GM23338 (cell line): Measurements from ENCODE around the gene SVIP. TPM values are rescaled to one million over a fixed set of nuclear protein-coding genes. Genes with fewer than 3 reads are reported as not detected.

ENCODE experiments used
- ATAC-seq: fragments of 200-7000 bp; cut with Tn5 transposase; 3 replicates; pipeline ENCODE4 v1.9.1; 2020
- DNase-seq: peaks from one replicate; pipeline ENCODE4 v3.0.0-alpha.2; 2015; ENCODE audit warnings: low spot score
- H2AFZ ChIP-seq: fragments of 200-600 bp; sonication (generic); 2 replicates; pipeline ENCODE4 v1.8.0; 2016; ENCODE audit warnings: antibody characterized with exemption, mild to moderate bottlenecking, moderate library complexity
- H3F3A ChIP-seq: fragments of 200-600 bp; sonication (generic); replicated peaks from 2 replicates; pipeline ENCODE4 v1.8.0; 2017; ENCODE audit warnings: antibody characterized with exemption, mixed run types, low read depth
- H3K27ac ChIP-seq: fragments of 200-600 bp; sonication (generic); 2 replicates; pipeline ENCODE4 v1.6.1; 2016; ENCODE audit warnings: low read depth
- H3K27me3 ChIP-seq: fragments of 200-600 bp; sonication (generic); 2 replicates; pipeline ENCODE4 v1.8.0; 2016; ENCODE audit warnings: mild to moderate bottlenecking, mixed run types, moderate library complexity; ENCODE audit not compliant: insufficient read depth
- H3K36me3 ChIP-seq: fragments of 200-600 bp; sonication (generic); 2 replicates; pipeline ENCODE4 v1.8.0; 2016; ENCODE audit warnings: mild to moderate bottlenecking; ENCODE audit not compliant: insufficient read depth
- H3K4me1 ChIP-seq: fragments of 200-600 bp; sonication (generic); 2 replicates; pipeline ENCODE4 v1.8.0; 2016; ENCODE audit warnings: mild to moderate bottlenecking, moderate library complexity; ENCODE audit not compliant: insufficient read depth
- H3K4me2 ChIP-seq: fragments of 200-600 bp; sonication (generic); 2 replicates; pipeline ENCODE4 v1.7.1; 2017; ENCODE audit warnings: mixed run types
- H3K4me3 ChIP-seq: fragments of 200-600 bp; sonication (generic); 2 replicates; pipeline ENCODE4 v1.6.1; 2016; ENCODE audit warnings: mixed run types
- H3K79me2 ChIP-seq: fragments of 200-600 bp; sonication (generic); replicated peaks from 2 replicates; pipeline ENCODE4 v1.8.0; 2017; ENCODE audit warnings: mild to moderate bottlenecking; ENCODE audit not compliant: insufficient read depth
- H3K9me2 ChIP-seq: fragments of 200-600 bp; sonication (generic); 2 replicates; pipeline ENCODE4 v1.8.0; 2017; ENCODE audit not compliant: insufficient read depth
- H4K20me1 ChIP-seq: fragments of 200-600 bp; sonication (generic); replicated peaks from 2 replicates; pipeline ENCODE4 v1.8.0; 2017; ENCODE audit warnings: mild to moderate bottlenecking; ENCODE audit not compliant: insufficient read depth
- H3K27ac Mint-ChIP-seq: 2 replicates; pipeline ENCODE4 v1.8.0; 2020; ENCODE audit warnings: inconsistent platforms, mild to moderate bottlenecking, moderate library complexity, mixed read lengths
- H3K27me3 Mint-ChIP-seq: 3 replicates; pipeline ENCODE4 v1.8.0; 2022; ENCODE audit warnings: low read depth, mild to moderate bottlenecking, moderate library complexity, mixed read lengths, inconsistent platforms; ENCODE audit not compliant: insufficient read depth, poor library complexity
- H3K36me3 Mint-ChIP-seq: 3 replicates; pipeline ENCODE4 v1.8.0; 2021; ENCODE audit warnings: low read depth, mild to moderate bottlenecking, inconsistent platforms, moderate library complexity, mixed read lengths
- H3K4me1 Mint-ChIP-seq: 3 replicates; pipeline ENCODE4 v1.8.0; 2020; ENCODE audit warnings: mild to moderate bottlenecking, inconsistent platforms, mixed read lengths
- H3K4me3 Mint-ChIP-seq: 3 replicates; pipeline ENCODE4 v1.8.0; 2021; ENCODE audit warnings: moderate library complexity, mild to moderate bottlenecking, inconsistent platforms, mixed read lengths
- H3K9me3 Mint-ChIP-seq: 3 replicates; pipeline ENCODE4 v1.8.0; 2020; ENCODE audit warnings: moderate library complexity, mild to moderate bottlenecking, inconsistent platforms, mixed read lengths
- CREB1 ChIP-seq: fragments of 250-450 bp; sonication (Bioruptor Pico); IDR thresholded peaks from 2 replicates; pipeline ENCODE4 v1.5.0; 2020; ENCODE audit warnings: low read depth, mild to moderate bottlenecking, moderate library complexity
- CTCF ChIP-seq, 2 experiments: fragments of 200-600 bp in 1 of 2; sonication (generic) in 1 of 2; conservative IDR thresholded peaks; 2 replicates each; pipeline versions ENCODE4 v1.5.1 to v1.6.1; 2016 to 2017; ENCODE audit warnings: antibody characterized with exemption in 2 of 2, low read depth in 2 of 2, mild to moderate bottlenecking in 2 of 2, moderate library complexity in 1 of 2
- ETS1 ChIP-seq: IDR thresholded peaks from 2 replicates; pipeline ENCODE4 v1.6.1; 2016; ENCODE audit warnings: antibody characterized with exemption
- EZH2 ChIP-seq: fragments of 200-600 bp; sonication (generic); IDR thresholded peaks from one replicate; pipeline ENCODE4 v1.8.0; 2017; ENCODE audit warnings: antibody characterized with exemption, mild to moderate bottlenecking, low read depth; ENCODE audit not compliant: unreplicated experiment
- EZH2phosphoT487 ChIP-seq: fragments of 200-600 bp; sonication (generic); IDR thresholded peaks from one replicate; pipeline ENCODE4 v1.8.1; 2018; ENCODE audit warnings: antibody characterized with exemption; ENCODE audit not compliant: unreplicated experiment
- JUNB ChIP-seq: IDR thresholded peaks from one replicate; pipeline ENCODE4 v1.6.1; 2016; ENCODE audit warnings: antibody characterized with exemption; ENCODE audit not compliant: unreplicated experiment
- NANOG ChIP-seq: IDR thresholded peaks from 2 replicates; pipeline ENCODE4 v1.6.1; 2016; ENCODE audit warnings: antibody characterized with exemption, borderline replicate concordance
- POLR2AphosphoS5 ChIP-seq: IDR thresholded peaks from 2 replicates; pipeline ENCODE4 v1.6.1; 2016; ENCODE audit warnings: antibody characterized with exemption, low read depth
- REST ChIP-seq: IDR thresholded peaks from one replicate; pipeline ENCODE4 v1.6.1; 2018; ENCODE audit warnings: antibody characterized with exemption; ENCODE audit not compliant: unreplicated experiment
- STAT1 ChIP-seq: IDR thresholded peaks from one replicate; pipeline ENCODE4 v1.6.1; 2016; ENCODE audit warnings: antibody characterized with exemption; ENCODE audit not compliant: unreplicated experiment
- ZNF331 ChIP-seq: fragments of 250-450 bp; sonication (Bioruptor Pico); IDR thresholded peaks from 2 replicates; pipeline ENCODE4 v1.5.0; 2020; ENCODE audit warnings: low read depth, mild to moderate bottlenecking, moderate library complexity
- polyA plus RNA-seq: library from polyadenylated mRNA; unstranded; fragments of >200 nt; fragmentation: Nextera tagmentation; extraction: Ambion mirVana; gene quantifications from 2 replicates; pipeline ENCODE4 v1.2.1, GENCODE V29; 2016
- total RNA-seq: library from RNA; depleted of rRNA; stranded (reverse); fragments of >200 nt; shearing (Covaris generic); gene quantifications from 2 replicates; pipeline ENCODE4 v1.2.3, GENCODE V29; 2014

The SVIP gene
- total and polyA plus RNA-seq, 2 experiments from 2014 or later = 4.1 to 13.5 TPM

GRCh38 chr11:22807855-22808570, 21.6 kb downstream of the SVIP start:
- no peak for TF ChIP-seq CTCF (conservative IDR thresholded peaks at IDR 0.05; ENCODE audit: low read depth in 2 of 2)
- no peak for TF ChIP-seq EZH2phosphoT487
- TF ChIP-seq ZNF331 = no peak
- TF ChIP-seq ETS1 = no peak
- no peak for TF ChIP-seq EZH2
- TF ChIP-seq JUNB = no peak
- TF ChIP-seq POLR2AphosphoS5 = no peak
- no peak for TF ChIP-seq REST
- TF ChIP-seq CREB1 (CRISPR knock-in tag) = no peak
- no peak for TF ChIP-seq STAT1
- TF ChIP-seq NANOG = no peak
- ATAC-seq (no peak), DNase-seq (no peak)
- H3K27me3 Mint-ChIP-seq = no peaks in the 10 kb centered on the region
- peaks cover 6% of the 10 kb centered on the region; the same call in 1 of the 2 replicates for H3K9me2 ChIP-seq
- no peaks in the 10 kb centered on the region for H3K27me3 ChIP-seq
- no peak overlapping the region for H3K4me3 Mint-ChIP-seq
- no peak overlapping the region for H3K27ac ChIP-seq
- no peak overlapping the region for H2AFZ ChIP-seq
- H3K9me3 Mint-ChIP-seq = peaks cover 11% of the 10 kb centered on the region; the same call in 2 of the 3 replicates
- no peak overlapping the region for H3K4me3 ChIP-seq
- H3K36me3 ChIP-seq = no peaks in the 10 kb centered on the region
- no peaks in the 10 kb centered on the region for H3K4me1 ChIP-seq
- no peaks in the 10 kb centered on the region for H3F3A ChIP-seq
- no peaks in the 10 kb centered on the region for H3K79me2 ChIP-seq
- H3K4me2 ChIP-seq = no peak overlapping the region
- no peaks in the 10 kb centered on the region for H4K20me1 ChIP-seq
- peaks cover 6% of the 10 kb centered on the region; the same call in 2 of the 3 replicates for H3K4me1 Mint-ChIP-seq
- H3K27ac Mint-ChIP-seq = no peak overlapping the region
- H3K36me3 Mint-ChIP-seq = peaks cover 9% of the 10 kb centered on the region; the same call in 2 of the 3 replicates
